MM.1S (cell line): ENCODE results near the gene SH3BGRL3.

Experiments
- CTCF ChIP-seq: fragments of 300-600 bp; sonication (generic); IDR thresholded peaks from 2 replicates; pipeline ENCODE4 v1.5.1; 2016; ENCODE audit warnings: antibody characterized with exemption, low read length, mixed read lengths
- EZH2 ChIP-seq: fragments of 300-600 bp; sonication (generic); optimal IDR thresholded peaks from 2 replicates; pipeline ENCODE3; 2017; ENCODE audit warnings: low read depth, mild to moderate bottlenecking, antibody characterized with exemption, low read length, mixed read lengths
- EZH2phosphoT487 ChIP-seq: fragments of 300-600 bp; sonication (generic); IDR thresholded peaks from 2 replicates; pipeline ENCODE4 v1.6.1; 2018; ENCODE audit warnings: antibody characterized with exemption, low read length

GRCh38 chr1:26302733-26303405, 23.0 kb downstream of the SH3BGRL3 start:
- TF ChIP-seq EZH2phosphoT487 = no peak
- TF ChIP-seq CTCF = no peak
- TF ChIP-seq EZH2 = no peak
